SU-DHL-6 (cell line): Measurements from ENCODE around the gene PARD6G.

Experiments used
- H2AFZ ChIP-seq: fragments of 200-600 bp; sonication (generic); 2 replicates; pipeline ENCODE4 v1.6.1; 2014; ENCODE audit warnings: low read depth, mild to moderate bottlenecking, moderate library complexity, mixed read lengths, antibody characterized with exemption, low read length; ENCODE audit not compliant: severe bottlenecking
- H3F3A ChIP-seq: fragments of 200-600 bp; shearing (Covaris generic); 2 replicates; pipeline ENCODE4 v1.6.0; 2016; ENCODE audit warnings: antibody characterized with exemption, mild to moderate bottlenecking; ENCODE audit not compliant: insufficient read depth
- H3K27ac ChIP-seq: fragments of 200-600 bp; sonication (generic); 2 replicates; pipeline ENCODE4 v1.5.1; 2016; ENCODE audit warnings: low read depth, mild to moderate bottlenecking, low read length, moderate library complexity, mixed read lengths
- H3K27me3 ChIP-seq: fragments of 200-600 bp; sonication (generic), shearing (Covaris generic); 2 replicates; pipeline ENCODE4 v1.6.0; 2014; ENCODE audit warnings: mild to moderate bottlenecking, low read length
- H3K36me3 ChIP-seq: fragments of 200-600 bp; sonication (generic); 2 replicates; pipeline ENCODE4 v1.6.1; 2014; ENCODE audit warnings: mild to moderate bottlenecking, low read length, mixed read lengths
- H3K4me2 ChIP-seq: fragments of 300-600, 200-600 bp; shearing (Covaris generic), sonication (generic); 2 replicates; pipeline ENCODE4 v1.6.0; 2014; ENCODE audit warnings: low read length, low read depth, mild to moderate bottlenecking; ENCODE audit not compliant: poor library complexity, severe bottlenecking
- H3K4me3 ChIP-seq: fragments of 200-600 bp; sonication (generic); 2 replicates; pipeline ENCODE4 v1.5.1; 2014; ENCODE audit warnings: antibody characterized with exemption, low read length, mild to moderate bottlenecking, mixed read lengths; ENCODE audit not compliant: insufficient read depth, poor library complexity, severe bottlenecking
- H3K79me2 ChIP-seq: fragments of 200-600 bp; sonication (generic); 2 replicates; pipeline ENCODE4 v1.6.1; 2014; ENCODE audit warnings: mild to moderate bottlenecking, low read length, moderate library complexity; ENCODE audit not compliant: insufficient read depth
- H3K9ac ChIP-seq: fragments of 200-600 bp; sonication (generic); 2 replicates; pipeline ENCODE4 v1.7.0; 2014; ENCODE audit warnings: mild to moderate bottlenecking, low read length
- H3K9me2 ChIP-seq: fragments of 200-600 bp; sonication (generic); replicated peaks from 2 replicates; pipeline ENCODE4 v1.6.1; 2014; ENCODE audit warnings: low read length; ENCODE audit not compliant: insufficient read depth
- H3K9me3 ChIP-seq: fragments of 200-600 bp; sonication (generic); 2 replicates; pipeline ENCODE4 v1.6.1; 2014; ENCODE audit warnings: low read length, mixed read lengths; ENCODE audit not compliant: insufficient read depth
- H4K20me1 ChIP-seq: fragments of 200-600 bp; sonication (generic); 2 replicates; pipeline ENCODE4 v1.6.1; 2014; ENCODE audit warnings: low read depth, mild to moderate bottlenecking, antibody characterized with exemption, low read length, moderate library complexity, mixed read lengths
- CTCF ChIP-seq: fragments of 200-600 bp; sonication (generic); IDR thresholded peaks from one replicate; pipeline ENCODE4 v1.5.1; 2017; ENCODE audit warnings: antibody characterized with exemption, mild to moderate bottlenecking, low read length, moderate library complexity; ENCODE audit not compliant: insufficient read depth, poor library complexity, severe bottlenecking
- EZH2phosphoT487 ChIP-seq: fragments of 200-600 bp; sonication (generic), shearing (Covaris generic); conservative IDR thresholded peaks from 2 replicates; pipeline ENCODE4 v1.6.1; 2018; ENCODE audit warnings: mild to moderate bottlenecking, antibody characterized with exemption, low read length, moderate library complexity, mixed read lengths

Gene PARD6G

DNA sequence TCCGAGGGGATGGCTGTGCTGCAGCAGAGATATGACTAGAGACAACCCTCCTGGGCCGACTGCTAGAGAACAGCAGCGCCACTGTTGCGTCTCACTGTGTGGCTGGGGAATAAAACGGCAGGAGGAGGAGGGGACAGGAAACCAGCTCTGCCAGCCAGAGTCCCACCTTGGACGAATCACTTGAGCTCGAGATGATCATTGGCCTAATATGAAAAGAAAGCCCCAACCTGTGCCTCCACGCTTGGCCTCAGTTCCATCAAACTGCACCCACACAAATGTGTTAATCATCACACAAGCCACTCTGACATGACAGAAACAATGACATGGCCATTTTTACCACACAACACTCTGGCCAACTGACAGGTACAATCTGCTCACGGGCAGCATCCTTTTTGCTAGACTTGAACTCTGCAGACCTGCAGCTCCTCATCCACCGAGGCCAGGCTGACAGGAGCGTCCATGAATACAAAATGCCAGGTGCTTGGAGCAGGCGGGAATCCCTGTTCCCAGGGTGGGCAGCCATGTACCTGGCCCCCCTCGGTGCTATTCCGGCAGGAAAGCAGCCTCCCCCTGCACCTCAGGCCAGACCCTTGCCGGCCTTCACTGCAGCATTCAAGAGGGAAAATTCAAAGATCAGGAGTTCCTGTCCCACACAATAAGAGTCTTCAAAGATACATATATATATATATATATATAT is 52.3 kb downstream of the PARD6G start:
- TF ChIP-seq CTCF (no peak), EZH2phosphoT487 (no peak)
- Histone ChIP-seq H3F3A (no peaks in the 10 kb centered on the region), H4K20me1 (no peaks in the 10 kb centered on the region), H3K9me3 (no peaks in the 10 kb centered on the region), H3K36me3 (no peaks in the 10 kb centered on the region), H3K4me3 (no peak overlapping the region), H2AFZ (no peak overlapping the region), H3K9ac (no peak overlapping the region), H3K27me3 (no peaks in the 10 kb centered on the region), H3K9me2 (no peaks in the 10 kb centered on the region), H3K4me2 (no peak overlapping the region), H3K79me2 (no peaks in the 10 kb centered on the region), H3K27ac (no peak overlapping the region)

DNA sequence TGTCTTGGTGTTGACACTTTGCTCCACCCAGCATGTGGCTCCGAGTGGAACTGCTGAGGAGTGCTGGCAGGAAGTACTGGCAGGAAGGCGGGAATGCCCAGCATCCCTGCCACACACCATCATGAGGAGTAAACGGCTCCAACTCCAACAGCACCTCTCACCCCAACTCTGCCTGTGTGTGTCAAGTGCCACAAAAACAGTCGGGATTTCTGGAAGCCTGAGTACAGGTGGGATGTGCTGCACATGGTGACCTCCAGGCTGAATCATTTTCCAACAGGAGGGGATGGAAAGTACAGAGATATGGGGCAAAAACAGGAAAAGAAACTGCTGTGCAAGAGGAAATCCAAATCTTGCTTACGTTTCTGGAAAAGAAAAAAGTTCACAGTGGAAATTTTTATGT is 53.6 kb downstream of the PARD6G start:
- H4K20me1 ChIP-seq: no peaks in the 10 kb centered on the region
- H3F3A ChIP-seq: no peaks in the 10 kb centered on the region
- no peak overlapping the region for H3K4me3 ChIP-seq
- H3K9me2 ChIP-seq: no peaks in the 10 kb centered on the region
- H3K4me2 ChIP-seq: no peak overlapping the region
- no peak overlapping the region for H3K9ac ChIP-seq
- H3K9me3 ChIP-seq: no peaks in the 10 kb centered on the region
- TF ChIP-seq EZH2phosphoT487 (no peak), CTCF (no peak)
- no peaks in the 10 kb centered on the region for H3K36me3 ChIP-seq
- H3K27ac ChIP-seq: no peak overlapping the region
- no peaks in the 10 kb centered on the region for H3K79me2 ChIP-seq
- no peaks in the 10 kb centered on the region for H3K27me3 ChIP-seq
- H2AFZ ChIP-seq: no peak overlapping the region

DNA sequence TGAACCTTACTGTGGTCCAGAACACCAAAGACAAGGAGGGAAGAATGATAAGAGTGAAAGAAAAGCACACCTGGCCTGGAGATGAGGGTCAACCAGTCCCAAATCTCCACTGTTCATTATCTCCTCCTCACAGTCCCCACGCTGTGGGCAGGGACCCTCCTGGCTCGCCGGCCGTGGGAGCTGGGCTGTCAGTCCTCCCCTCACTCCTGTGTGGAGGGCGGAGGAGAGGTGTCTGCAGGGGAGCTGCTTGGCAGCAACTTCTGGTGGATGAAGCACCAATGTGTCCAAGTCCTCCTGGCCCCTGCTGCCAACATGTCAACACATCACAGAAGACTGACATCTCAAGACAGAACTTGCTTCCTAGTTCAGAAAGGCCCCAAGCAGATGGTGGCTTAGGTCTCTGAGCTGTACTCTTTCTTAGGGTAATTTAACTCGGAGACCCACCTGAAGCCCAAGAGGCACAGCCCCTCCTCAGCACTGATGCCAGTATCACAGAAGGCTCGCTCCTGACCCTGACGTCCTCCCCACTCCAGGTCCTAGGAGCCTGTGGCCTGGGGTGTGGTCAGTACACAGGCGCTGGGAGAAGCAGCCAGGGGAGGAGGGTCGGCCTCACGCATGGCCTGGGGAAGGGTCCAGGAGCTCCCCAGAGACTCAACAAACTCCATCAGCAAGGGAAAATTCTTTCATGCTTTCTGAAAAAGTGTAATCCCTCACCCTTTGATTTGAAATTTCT is 54.5 kb downstream of the PARD6G start:
- H3K79me2 ChIP-seq: no peaks in the 10 kb centered on the region
- no peak for TF ChIP-seq CTCF
- no peak for TF ChIP-seq EZH2phosphoT487
- H3K9me2 ChIP-seq: no peaks in the 10 kb centered on the region
- H3K4me2 ChIP-seq: no peak overlapping the region
- H3K9me3 ChIP-seq: no peaks in the 10 kb centered on the region
- H3K27me3 ChIP-seq: no peaks in the 10 kb centered on the region
- H3K9ac ChIP-seq: no peak overlapping the region
- H3K27ac ChIP-seq: no peak overlapping the region
- H3F3A ChIP-seq: no peaks in the 10 kb centered on the region
- H3K4me3 ChIP-seq: no peak overlapping the region
- no peak overlapping the region for H2AFZ ChIP-seq
- no peaks in the 10 kb centered on the region for H4K20me1 ChIP-seq
- no peaks in the 10 kb centered on the region for H3K36me3 ChIP-seq
